ENCODE measurements around the gene PRRT1. TPM values are rescaled to one million over a fixed set of nuclear protein-coding genes. Genes with fewer than 3 reads are reported as not detected.

Gene PRRT1
- total and polyA plus RNA-seq, 4 donors = 0.53 to 2.0 (median 0.97) TPM

DNA sequence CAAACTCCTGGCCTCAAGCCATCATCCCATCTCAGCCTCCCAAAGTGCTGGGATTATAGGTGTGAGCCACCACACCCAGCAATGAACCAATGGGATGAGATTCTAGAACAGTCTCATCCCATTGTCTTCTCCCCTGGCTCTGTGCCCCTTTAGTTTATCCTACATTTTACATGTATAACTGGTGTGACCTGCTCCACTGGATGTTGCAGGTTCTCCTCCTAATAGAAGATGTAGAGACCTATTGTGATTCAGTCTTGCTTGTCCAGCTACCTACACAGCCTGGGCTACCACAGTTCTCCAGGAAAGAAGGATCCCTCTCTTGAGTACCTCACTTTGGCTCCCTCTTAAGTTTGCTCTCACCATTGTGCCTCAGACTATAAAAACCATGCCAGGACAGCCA, 19.6 kb downstream of the PRRT1 start:
- Histone ChIP-seq H3K9ac (ENCODE audit: insufficient read depth in 1 of 2, low read length in 2 of 2) (no peak overlapping the region), H3K27me3 (ENCODE audit: control insufficient read depth in 3 of 3, insufficient read depth in 3 of 3, low read length in 2 of 3) (peaks cover 0 to 6% (median 6%) of the 10 kb centered on the region in 3 donors), H3K27ac (ENCODE audit: low read depth in 1 of 2, low read length in 1 of 2) (no peak overlapping the region), H3K4me1 (ENCODE audit: control insufficient read depth in 5 of 5, insufficient read depth in 5 of 5, low read length in 5 of 5) (peaks cover 10 to 19% (median 13%) of the 10 kb centered on the region in 5 donors), H3K9me3 (ENCODE audit: control insufficient read depth in 4 of 4, insufficient read depth in 3 of 4, low read length in 3 of 4) (no peaks in the 10 kb centered on the region), H3K36me3 (ENCODE audit: control insufficient read depth in 4 of 4, insufficient read depth in 4 of 4, low read length in 4 of 4) (no peaks in the 10 kb centered on the region), H3K4me3 (no peak overlapping the region)
- TF ChIP-seq, protein P1, sequence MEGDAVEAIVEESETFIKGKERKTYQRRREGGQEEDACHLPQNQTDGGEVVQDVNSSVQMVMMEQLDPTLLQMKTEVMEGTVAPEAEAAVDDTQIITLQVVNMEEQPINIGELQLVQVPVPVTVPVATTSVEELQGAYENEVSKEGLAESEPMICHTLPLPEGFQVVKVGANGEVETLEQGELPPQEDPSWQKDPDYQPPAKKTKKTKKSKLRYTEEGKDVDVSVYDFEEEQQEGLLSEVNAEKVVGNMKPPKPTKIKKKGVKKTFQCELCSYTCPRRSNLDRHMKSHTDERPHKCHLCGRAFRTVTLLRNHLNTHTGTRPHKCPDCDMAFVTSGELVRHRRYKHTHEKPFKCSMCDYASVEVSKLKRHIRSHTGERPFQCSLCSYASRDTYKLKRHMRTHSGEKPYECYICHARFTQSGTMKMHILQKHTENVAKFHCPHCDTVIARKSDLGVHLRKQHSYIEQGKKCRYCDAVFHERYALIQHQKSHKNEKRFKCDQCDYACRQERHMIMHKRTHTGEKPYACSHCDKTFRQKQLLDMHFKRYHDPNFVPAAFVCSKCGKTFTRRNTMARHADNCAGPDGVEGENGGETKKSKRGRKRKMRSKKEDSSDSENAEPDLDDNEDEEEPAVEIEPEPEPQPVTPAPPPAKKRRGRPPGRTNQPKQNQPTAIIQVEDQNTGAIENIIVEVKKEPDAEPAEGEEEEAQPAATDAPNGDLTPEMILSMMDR (IDR thresholded peaks at IDR 0.05; ENCODE audit: control extremely low read depth, extremely low read depth) = no peak
- DNase-seq (no peak), ATAC-seq (ENCODE audit: insufficient read depth, low FRiP score) (no peak)

DNA sequence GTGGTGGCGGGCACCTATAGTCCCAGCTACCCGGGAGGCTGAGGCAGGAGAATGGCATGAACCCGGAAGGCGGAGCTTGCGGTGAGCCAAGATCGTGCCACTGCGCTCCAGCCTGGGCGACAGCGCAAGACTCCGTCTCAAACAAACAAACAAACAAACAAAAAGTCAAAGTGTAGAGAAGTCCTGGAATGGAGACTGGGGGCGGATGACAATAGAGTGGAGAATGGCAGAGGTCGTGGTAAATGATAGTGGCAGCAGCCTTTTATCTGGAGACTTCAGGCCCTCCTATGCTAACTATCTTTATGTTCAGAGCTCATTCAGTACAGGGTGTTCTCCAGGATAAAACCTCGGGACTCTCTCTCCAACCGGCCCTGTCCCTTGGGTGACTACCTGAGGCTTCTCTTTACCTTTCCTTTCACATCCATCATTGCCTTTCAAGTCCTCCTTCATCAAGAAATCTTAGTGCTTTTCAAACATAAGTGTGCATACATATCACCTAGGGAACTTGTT, 20.2 kb downstream of the PRRT1 start:
- H3K36me3 ChIP-seq (ENCODE audit: control insufficient read depth in 4 of 4, insufficient read depth in 4 of 4, low read length in 4 of 4) = peaks cover 0 to 6% (median 0%) of the 10 kb centered on the region in 4 donors
- 89 to 94% methylated on average over 14 of the region's 14 CpGs for WGBS, 2 donors
- no peak overlapping the region for H3K9ac ChIP-seq (ENCODE audit: insufficient read depth in 1 of 2, low read length in 2 of 2)
- no peak overlapping the region for H3K4me3 ChIP-seq
- H3K4me1 ChIP-seq (ENCODE audit: control insufficient read depth in 5 of 5, insufficient read depth in 5 of 5, low read length in 5 of 5) = peaks cover 13 to 26% (median 15%) of the 10 kb centered on the region in 5 donors
- DNase-seq (no peak), ATAC-seq (ENCODE audit: insufficient read depth, low FRiP score) (no peak)
- peaks cover 0 to 6% (median 6%) of the 10 kb centered on the region in 3 donors for H3K27me3 ChIP-seq (ENCODE audit: control insufficient read depth in 3 of 3, insufficient read depth in 3 of 3, low read length in 2 of 3)
- TF ChIP-seq, protein P1 (IDR thresholded peaks at IDR 0.05; ENCODE audit: control extremely low read depth, extremely low read depth) = no peak
- no peak overlapping the region for H3K27ac ChIP-seq (ENCODE audit: low read depth in 1 of 2, low read length in 1 of 2)
- H3K9me3 ChIP-seq (ENCODE audit: control insufficient read depth in 4 of 4, insufficient read depth in 3 of 4, low read length in 3 of 4) = no peaks in the 10 kb centered on the region

DNA sequence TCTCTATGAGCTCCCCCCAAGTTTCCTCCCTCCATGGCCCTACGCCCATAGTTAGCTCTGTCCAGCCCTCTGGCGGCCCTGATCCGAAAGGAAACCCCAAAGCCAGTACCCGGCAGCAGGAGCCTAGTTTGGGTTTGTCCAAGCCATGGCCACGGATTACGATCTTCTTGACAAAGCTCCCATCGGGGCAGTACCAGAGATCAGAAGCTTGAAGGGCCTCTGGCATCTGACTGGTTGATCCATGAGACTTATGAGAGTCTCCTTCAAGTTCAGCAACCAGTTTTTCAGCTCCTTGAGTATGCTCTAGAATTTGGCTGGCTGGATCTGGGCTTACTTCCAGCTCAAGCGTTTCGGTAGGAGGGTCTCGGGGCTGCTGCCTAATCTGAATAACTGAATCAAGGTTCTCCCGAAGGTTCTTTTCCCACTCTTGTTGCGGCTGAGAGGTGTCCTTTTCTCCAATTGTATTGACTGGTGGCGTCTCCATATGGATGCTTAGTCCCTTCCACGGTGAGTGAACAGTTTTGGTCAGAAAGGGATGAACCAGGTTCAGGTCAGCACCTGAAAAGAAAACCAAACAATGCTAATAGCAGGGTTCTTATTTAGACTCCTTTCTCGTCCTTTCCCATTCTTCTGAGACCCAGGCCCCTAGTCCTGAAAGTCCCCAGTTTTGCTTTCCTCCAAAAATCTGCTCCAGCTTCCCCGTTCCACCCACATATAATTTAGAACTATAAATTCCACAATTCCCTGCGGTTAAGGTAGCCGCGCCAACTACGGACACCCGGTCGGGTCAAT, 22.2 kb downstream of the PRRT1 start:
- DNase-seq (peak; percentile 51 to 71 (median 64)), ATAC-seq (ENCODE audit: insufficient read depth, low FRiP score) (peak; percentile 3)
- Histone ChIP-seq H3K4me3 (peak overlapping the region; percentile 73), H3K27me3 (ENCODE audit: control insufficient read depth in 3 of 3, insufficient read depth in 3 of 3, low read length in 2 of 3) (no peaks in the 10 kb centered on the region), H3K9me3 (ENCODE audit: control insufficient read depth in 4 of 4, insufficient read depth in 3 of 4, low read length in 3 of 4) (no peaks in the 10 kb centered on the region), H3K27ac (ENCODE audit: low read depth in 1 of 2, low read length in 1 of 2) (peak overlapping the region; percentile 83 to 94), H3K4me1 (ENCODE audit: control insufficient read depth in 5 of 5, insufficient read depth in 5 of 5, low read length in 5 of 5) (peaks cover 13 to 28% (median 15%) of the 10 kb centered on the region in 5 donors), H3K9ac (ENCODE audit: insufficient read depth in 1 of 2, low read length in 2 of 2) (peak overlapping the region; percentile 82 to 95), H3K36me3 (ENCODE audit: control insufficient read depth in 4 of 4, insufficient read depth in 4 of 4, low read length in 4 of 4) (peaks cover 0 to 16% (median 9%) of the 10 kb centered on the region in 4 donors)
- WGBS, 2 donors = 30 to 41% methylated on average over 22 of the region's 22 CpGs
- TF ChIP-seq, protein P1 (IDR thresholded peaks at IDR 0.05; ENCODE audit: control extremely low read depth, extremely low read depth) = no peak

Measured in lung (tissue), 12 donors.